ENCODE measurements around the gene VMAC.
"Not testable (repeated sequence)": the region's sequence is repeated elsewhere in the genome, so short reads cannot be mapped to it uniquely, and the experiment has no call there.

VMAC gene

GRCh38 chr19:5884065-5884811 is 20.4 kb upstream of the VMAC start:
- DNase-seq (ENCODE audit: low spot score), result not testable (repeated sequence)

- no peak for DNase-seq (ENCODE audit: low spot score)
These were observed 15.2 kb upstream of the VMAC start for GRCh38 chr19:5889288-5889971.

- no peak for DNase-seq (ENCODE audit: low spot score)
These were observed 14.6 kb upstream of the VMAC start for GRCh38 chr19:5890099-5890498.

GRCh38 chr19:5891572-5891937 is 13.1 kb upstream of the VMAC start:
- DNase-seq (ENCODE audit: low spot score), result no peak

- DNase-seq (ENCODE audit: low spot score), result peak; percentile 72
These were observed 12.5 kb upstream of the VMAC start for GRCh38 chr19:5891938-5892771.

GRCh38 chr19:5892772-5893275 is 11.8 kb upstream of the VMAC start:
- DNase-seq (ENCODE audit: low spot score), result no peak

GRCh38 chr19:5893296-5893903 is 11.3 kb upstream of the VMAC start:
- no peak for DNase-seq (ENCODE audit: low spot score)

GRCh38 chr19:5893907-5894703 is 10.6 kb upstream of the VMAC start:
- DNase-seq (ENCODE audit: low spot score), result no peak

- DNase-seq (ENCODE audit: low spot score), result no peak
These were observed 9.8 kb upstream of the VMAC start for GRCh38 chr19:5894704-5895349.

GRCh38 chr19:5895409-5895808 is 9.3 kb upstream of the VMAC start:
- no peak for DNase-seq (ENCODE audit: low spot score)

- no peak for DNase-seq (ENCODE audit: low spot score)
These were observed 8.8 kb upstream of the VMAC start for GRCh38 chr19:5895890-5896289.

- DNase-seq (ENCODE audit: low spot score), result no peak
These were observed 8.2 kb upstream of the VMAC start for GRCh38 chr19:5896365-5897076.

GRCh38 chr19:5897189-5897969 is 7.3 kb upstream of the VMAC start:
- no peak for DNase-seq (ENCODE audit: low spot score)

GRCh38 chr19:5899728-5900526 is 4.7 kb upstream of the VMAC start:
- DNase-seq (ENCODE audit: low spot score), result no peak

- DNase-seq (ENCODE audit: low spot score), result no peak
These were observed 3.7 kb upstream of the VMAC start for GRCh38 chr19:5900976-5901375.

- DNase-seq (ENCODE audit: low spot score), result no peak
These were observed 1.5 kb upstream of the VMAC start for GRCh38 chr19:5903056-5903623.

- peak; percentile 91 for DNase-seq (ENCODE audit: low spot score)
These were observed 884 bp upstream of the VMAC start, which contains the start of gene NDUFA11 for GRCh38 chr19:5903624-5904351. Gene NDUFA11 (minus strand): TSS chr19:5903790. CDS start chr19:5903708, 82 bp downstream.
